Activated CD4-positive, CD25-positive, alpha-beta regulatory T cell (primary cell): ENCODE data around the gene PIP5K1A.

Experiments
- DNase-seq, 4 experiments: peaks; one replicate each; lab custom pipeline; 2025; lab: John Stamatoyannopoulos, UW

Gene PIP5K1A

GRCh38 chr1:151289080-151289935, 91.0 kb downstream of the PIP5K1A start:
- DNase-seq, result no peak

DNA sequence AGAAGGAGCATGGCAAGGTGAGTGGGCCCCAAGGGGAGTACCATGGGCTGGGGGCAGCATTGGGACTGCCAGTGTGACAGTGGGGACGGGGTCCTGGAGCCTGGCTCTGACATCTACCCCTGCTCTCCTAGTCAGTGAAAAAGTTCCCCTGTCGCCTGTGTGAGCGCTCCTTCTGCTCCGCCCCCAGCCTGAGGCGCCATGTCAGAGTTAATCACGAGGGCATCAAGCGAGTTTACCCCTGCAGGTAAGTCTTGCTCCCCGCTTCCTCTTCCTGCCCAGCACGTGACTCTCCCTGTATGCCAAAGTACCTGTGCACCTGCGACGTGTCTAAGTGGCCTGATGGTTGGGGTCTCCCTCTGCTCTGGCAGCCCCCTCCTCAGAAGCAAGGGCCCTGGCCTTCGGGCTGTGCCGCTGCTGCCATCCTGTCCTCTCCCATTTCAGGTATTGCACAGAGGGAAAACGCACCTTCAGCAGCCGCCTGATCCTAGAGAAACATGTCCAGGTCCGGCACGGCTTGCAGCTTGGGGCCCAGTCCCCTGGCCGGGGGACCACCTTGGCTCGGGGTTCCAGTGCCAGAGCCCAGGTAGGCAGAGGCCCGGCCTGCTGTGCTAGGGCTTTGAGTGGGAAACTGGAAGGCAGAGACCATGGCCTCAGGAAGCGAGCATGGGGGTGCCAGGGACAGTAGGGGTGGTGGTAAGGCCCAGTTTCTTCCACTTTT, 91.8 kb downstream of the PIP5K1A start:
- no peak for DNase-seq

DNA sequence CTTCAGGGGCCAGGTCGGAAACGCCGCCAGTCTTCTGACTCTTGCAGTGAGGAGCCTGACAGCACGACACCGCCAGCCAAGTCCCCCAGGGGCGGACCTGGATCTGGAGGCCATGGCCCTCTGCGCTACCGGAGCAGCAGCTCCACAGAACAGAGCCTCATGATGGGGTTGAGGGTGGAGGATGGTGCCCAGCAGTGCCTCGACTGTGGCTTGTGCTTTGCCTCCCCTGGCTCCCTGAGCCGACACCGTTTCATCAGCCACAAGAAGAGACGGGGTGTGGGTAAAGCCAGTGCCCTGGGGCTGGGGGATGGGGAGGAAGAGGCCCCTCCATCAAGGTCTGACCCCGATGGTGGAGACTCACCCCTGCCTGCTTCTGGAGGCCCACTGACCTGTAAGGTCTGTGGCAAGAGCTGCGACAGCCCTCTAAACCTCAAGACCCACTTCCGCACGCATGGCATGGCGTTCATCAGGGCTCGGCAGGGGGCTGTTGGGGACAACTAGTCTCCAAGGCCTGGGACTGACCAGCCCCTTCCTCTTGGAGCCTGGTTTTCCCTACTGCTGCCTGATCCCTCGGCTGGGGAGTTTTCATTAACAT, 92.5 kb downstream of the PIP5K1A start:
- no peak for DNase-seq

GRCh38 chr1:151292207-151293030, 94.1 kb downstream of the PIP5K1A start:
- no peak for DNase-seq

- no peak for DNase-seq
These were observed 94.7 kb downstream of the PIP5K1A start for GRCh38 chr1:151293093-151293492.

DNA sequence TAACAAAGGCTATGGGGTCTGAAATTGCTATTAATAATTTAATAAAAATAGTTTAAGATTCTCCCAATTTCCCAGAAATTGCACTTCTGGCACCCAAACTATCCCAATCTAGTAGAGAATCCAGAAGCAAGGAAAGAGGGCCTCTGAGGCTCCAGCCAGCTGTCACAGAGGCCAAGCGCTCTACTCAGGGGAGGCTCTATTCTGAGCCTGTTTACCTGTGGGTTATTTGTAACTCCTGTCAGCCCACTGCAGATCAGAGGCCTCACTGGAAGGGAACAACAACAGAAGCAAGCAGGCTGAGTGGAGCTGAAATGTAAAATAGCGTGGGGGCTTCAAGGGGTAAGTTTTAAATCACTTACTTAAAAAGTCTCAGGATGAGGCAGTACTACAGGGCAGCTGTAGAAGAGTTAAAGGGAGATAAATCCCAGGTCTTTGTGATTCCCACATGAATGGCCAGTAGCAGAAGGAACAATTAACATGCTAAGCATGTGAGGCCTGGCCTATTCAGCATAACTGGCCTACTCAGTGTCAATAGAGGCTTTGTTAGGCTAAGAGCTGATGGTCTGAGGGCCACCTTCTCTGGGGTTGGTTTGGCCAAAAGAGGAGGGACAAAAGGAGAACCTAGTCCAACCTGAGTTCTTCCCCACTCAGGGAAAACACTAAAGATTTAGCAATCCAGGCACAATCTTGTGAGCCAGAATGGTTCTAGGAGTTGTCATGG, 96.5 kb downstream of the PIP5K1A start:
- no peak for DNase-seq
